ENCODE data around the gene FFAR1. TPM values are rescaled to one million over a fixed set of nuclear protein-coding genes. Genes with fewer than 3 reads are reported as not detected.

FFAR1 gene
- total RNA-seq, 4 donors from 2014 or later, result 0.21 TPM; not detected in 3

- no peak for DNase-seq
- Histone ChIP-seq H3K4me3 (no peak overlapping the region), H3K4me1 (no peaks in the 10 kb centered on the region), H3K9me3 (no peaks in the 10 kb centered on the region), H3K27ac (no peak overlapping the region), H3K36me3 (no peaks in the 10 kb centered on the region), H3K27me3 (no peaks in the 10 kb centered on the region)
- intact Hi-C loops (cut with DNase I; ENCODE audit: low total_unique reads), result no loop called here
- TF ChIP-seq CTCF (IDR thresholded peaks at IDR 0.05), result no peak
- TF ChIP-seq POLR2A (IDR thresholded peaks at IDR 0.05), result no peak
Measured at GRCh38 chr19:35341006-35341405, 6.7 kb upstream of the FFAR1 start.

GRCh38 chr19:35341565-35342225, 6.0 kb upstream of the FFAR1 start:
- TF ChIP-seq CTCF (IDR thresholded peaks at IDR 0.05) (no peak), POLR2A (IDR thresholded peaks at IDR 0.05) (no peak)
- H3K27me3 ChIP-seq, result no peaks in the 10 kb centered on the region
- H3K27ac ChIP-seq, result no peak overlapping the region
- H3K4me1 ChIP-seq, result no peaks in the 10 kb centered on the region
- DNase-seq, result no peak
- no peaks in the 10 kb centered on the region for H3K9me3 ChIP-seq
- H3K4me3 ChIP-seq, result no peak overlapping the region
- no peaks in the 10 kb centered on the region for H3K36me3 ChIP-seq
- intact Hi-C loops (cut with DNase I; ENCODE audit: low total_unique reads), result no loop called here

DNA sequence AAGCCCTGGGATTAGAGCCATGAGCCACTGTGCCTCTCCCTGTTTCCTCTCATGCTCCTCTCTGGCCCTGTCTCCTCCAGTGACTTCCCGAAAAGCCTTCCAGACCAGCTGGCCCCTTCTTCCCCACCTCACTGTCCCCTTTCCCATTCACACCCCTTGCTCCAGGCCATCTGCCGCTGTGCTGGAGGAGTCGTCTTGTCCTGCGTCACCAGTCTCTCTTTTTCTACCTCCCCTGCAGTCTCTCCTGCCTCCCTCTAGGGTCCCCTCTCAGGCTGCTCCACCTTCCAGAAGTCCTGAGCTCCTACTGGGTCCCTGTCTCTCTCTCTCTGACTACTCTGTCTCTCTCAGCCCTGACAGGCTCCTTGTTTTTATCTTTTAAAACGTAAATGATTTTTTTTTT, 5.3 kb upstream of the FFAR1 start:
- H3K36me3 ChIP-seq, result no peaks in the 10 kb centered on the region
- no peaks in the 10 kb centered on the region for H3K4me1 ChIP-seq
- DNase-seq, result no peak
- no peak overlapping the region for H3K27ac ChIP-seq
- H3K27me3 ChIP-seq, result no peaks in the 10 kb centered on the region
- intact Hi-C loops (cut with DNase I; ENCODE audit: low total_unique reads), result no loop called here
- no peak for TF ChIP-seq CTCF (IDR thresholded peaks at IDR 0.05)
- TF ChIP-seq POLR2A (IDR thresholded peaks at IDR 0.05), result no peak
- H3K9me3 ChIP-seq, result no peaks in the 10 kb centered on the region
- no peak overlapping the region for H3K4me3 ChIP-seq

GRCh38 chr19:35344511-35345031, 3.1 kb upstream of the FFAR1 start:
- no peaks in the 10 kb centered on the region for H3K4me1 ChIP-seq
- TF ChIP-seq POLR2A (IDR thresholded peaks at IDR 0.05), result no peak
- TF ChIP-seq CTCF (IDR thresholded peaks at IDR 0.05), result no peak
- no peaks in the 10 kb centered on the region for H3K36me3 ChIP-seq
- intact Hi-C loops (cut with DNase I; ENCODE audit: low total_unique reads), result no loop called here
- no peaks in the 10 kb centered on the region for H3K9me3 ChIP-seq
- no peak overlapping the region for H3K4me3 ChIP-seq
- no peaks in the 10 kb centered on the region for H3K27me3 ChIP-seq
- DNase-seq, result no peak
- H3K27ac ChIP-seq, result no peak overlapping the region

- H3K27ac ChIP-seq, result no peak overlapping the region
- no peak for DNase-seq
- H3K4me3 ChIP-seq, result no peak overlapping the region
- no peaks in the 10 kb centered on the region for H3K9me3 ChIP-seq
- H3K27me3 ChIP-seq, result no peaks in the 10 kb centered on the region
- no peak for TF ChIP-seq CTCF (IDR thresholded peaks at IDR 0.05)
- TF ChIP-seq POLR2A (IDR thresholded peaks at IDR 0.05), result no peak
- H3K36me3 ChIP-seq, result no peaks in the 10 kb centered on the region
- intact Hi-C loops (cut with DNase I; ENCODE audit: low total_unique reads), result no loop called here
- H3K4me1 ChIP-seq, result no peaks in the 10 kb centered on the region
Measured at GRCh38 chr19:35345671-35346111, 2.0 kb upstream of the FFAR1 start.

Data from uterus (tissue), 4 donors.